Sciatic nerve (tissue), 2 donors: ENCODE measurements around the gene PDE6D. TPM values are rescaled to one million over a fixed set of nuclear protein-coding genes. Genes with fewer than 3 reads are reported as not detected.

Source experiments
- ATAC-seq: fragments of 200-7000 bp; cut with Tn5 transposase; one replicate; pipeline ENCODE4 v1.9.1; 2020; ENCODE audit warnings: mild to moderate bottlenecking, moderate library complexity
- DNase-seq: peaks from one replicate; pipeline ENCODE4 v3.0.0-alpha.2; 2020; ENCODE audit warnings: low spot score
- intact Hi-C: fragments of 100-400 bp; cut with DNase I; formaldehyde crosslinking; loops from one replicate; pipeline ENCODE4 v1.14.2; 2022
- total RNA-seq: library from RNA; stranded (reverse); fragmentation: NEBNext Ultra II Directional; extraction: Animal tissue kit (Norgen Biotek cat#: 25700); gene quantifications from one replicate; pipeline ENCODE4 v1.2.1, GENCODE V29; 2021
- donor health status: DM: no; HTN: no; CAD: no.
- donor health status: DM: no; HTN: no; CAD: no.

PDE6D gene
- total RNA-seq = 20.9 TPM

- ATAC-seq (peak; percentile 99), DNase-seq (peak; percentile 99)
- intact Hi-C loops = no loop called here
Observed at GRCh38 chr2:231780909-231781797, at the start of gene PDE6D. TSS of gene PDE6D (minus strand) at chr2:231781282. CDS start at chr2:231781114, 168 bp downstream.

- intact Hi-C loops = no loop called here
Observed at GRCh38 chr2:231821908-231822307, 40.8 kb upstream of the PDE6D start.

GRCh38 chr2:231820786-231821303 is 39.8 kb upstream of the PDE6D start:
- ATAC-seq = no peak
- no peak for DNase-seq
- intact Hi-C loops = no loop called here

More at GRCh38 chr2:231821908-231822307, 40.8 kb upstream of the PDE6D start:
- no peak for ATAC-seq
- DNase-seq = no peak

GRCh38 chr2:231819447-231820042 is 38.5 kb upstream of the PDE6D start:
- no peak for ATAC-seq
- DNase-seq = no peak
- intact Hi-C loops = no loop called here

GRCh38 chr2:231816327-231817026 is 35.4 kb upstream of the PDE6D start:
- ATAC-seq = no peak
- no peak for DNase-seq
- intact Hi-C loops = no loop called here

GRCh38 chr2:231810905-231811304 is 29.8 kb upstream of the PDE6D start:
- DNase-seq = no peak
- intact Hi-C loops = no loop called here
- ATAC-seq = no peak

GRCh38 chr2:231807020-231807419 is 25.9 kb upstream of the PDE6D start:
- intact Hi-C loops = no loop called here
- ATAC-seq (no peak), DNase-seq (no peak)

GRCh38 chr2:231803501-231804138 is 22.5 kb upstream of the PDE6D start:
- intact Hi-C loops = no loop called here
- ATAC-seq = no peak
- DNase-seq = no peak

GRCh38 chr2:231800493-231801091 is 19.5 kb upstream of the PDE6D start:
- intact Hi-C loops = no loop called here
- ATAC-seq = no peak
- DNase-seq = no peak

- ATAC-seq (no peak), DNase-seq (no peak)
- intact Hi-C loops = no loop called here
Observed at GRCh38 chr2:231795525-231796327, 14.6 kb upstream of the PDE6D start.

- intact Hi-C loops = no loop called here
- DNase-seq = no peak
- no peak for ATAC-seq
Observed at GRCh38 chr2:231794383-231794782, 13.3 kb upstream of the PDE6D start.

GRCh38 chr2:231791107-231791506 is 10.0 kb upstream of the PDE6D start:
- no peak for DNase-seq
- no peak for ATAC-seq
- intact Hi-C loops = no loop called here

- ATAC-seq (no peak), DNase-seq (no peak)
- intact Hi-C loops = no loop called here
Observed at GRCh38 chr2:231786917-231787292, 5.8 kb upstream of the PDE6D start.

GRCh38 chr2:231786177-231786916 is 5.3 kb upstream of the PDE6D start, which contains the start of gene COPS7B:
TSS of gene COPS7B (plus strand) at chr2:231786445. CDS start at chr2:231788571, 2,126 bp downstream.
- DNase-seq = peak; percentile 86
- ATAC-seq = peak; percentile 55
- intact Hi-C loops = no loop called here

GRCh38 chr2:231785822-231786176 is 4.7 kb upstream of the PDE6D start:
- no peak for ATAC-seq
- no peak for DNase-seq

GRCh38 chr2:231785413-231785812 is 4.3 kb upstream of the PDE6D start:
- ATAC-seq = no peak
- no peak for DNase-seq
- intact Hi-C loops = no loop called here

More at GRCh38 chr2:231785822-231786176, 4.7 kb upstream of the PDE6D start:
- intact Hi-C loops = no loop called here
